A673 (cell line): ENCODE measurements around the gene HSP90AB1. TPM values are rescaled to one million over a fixed set of nuclear protein-coding genes. Genes with fewer than 3 reads are reported as not detected.

Source experiments
- BruUV-seq: library from RNA; stranded (reverse); fragments of 400-500 nt; replicated peaks from 2 replicates; lab custom pipeline; 2021; lab: Mats Ljungman, UMichigan
- CTCF ChIA-PET: fragments of 300-600 bp; sonication (Branson Sonifier 250); formaldehyde crosslinking; loops from one replicate; lab custom pipeline; 2022; ENCODE audit warnings: antibody characterized with exemption; lab: Charles Lee
- POLR2A ChIA-PET: fragments of 300-600 bp; sonication (Branson Sonifier 250); formaldehyde crosslinking; loops from one replicate; lab custom pipeline; 2022; ENCODE audit warnings: antibody characterized with exemption; ENCODE audit not compliant: low non-redundant PET; lab: Charles Lee
- DNase-seq: peaks from one replicate; pipeline ENCODE4 v3.0.0-alpha.2; 2015; ENCODE audit warnings: low spot score
- H3K27ac ChIP-seq: fragments of 200-600 bp; sonication (generic); 2 replicates; pipeline ENCODE4 v1.5.1; 2016; ENCODE audit warnings: mixed run types, low read depth, mild to moderate bottlenecking, mixed read lengths, antibody characterized with exemption, low read length; ENCODE audit not compliant: poor library complexity, severe bottlenecking
- H3K27me3 ChIP-seq: fragments of 200-600 bp; sonication (generic); replicated peaks from 2 replicates; pipeline ENCODE4 v1.6.1; 2017; ENCODE audit warnings: mixed run types, low read depth, mild to moderate bottlenecking, mixed read lengths, antibody characterized with exemption, low read length; ENCODE audit not compliant: insufficient read depth, poor library complexity
- H3K36me3 ChIP-seq: fragments of 200-600 bp; sonication (generic); 2 replicates; pipeline ENCODE4 v1.6.1; 2016; ENCODE audit warnings: mixed run types, mild to moderate bottlenecking, mixed read lengths, antibody characterized with exemption, low read length; ENCODE audit not compliant: insufficient read depth, poor library complexity, severe bottlenecking
- H3K4me1 ChIP-seq: fragments of 200-600 bp; sonication (generic); 2 replicates; pipeline ENCODE4 v1.6.1; 2017; ENCODE audit warnings: mixed run types, mild to moderate bottlenecking, mixed read lengths, antibody characterized with exemption, low read length; ENCODE audit not compliant: insufficient read depth, poor library complexity, severe bottlenecking
- H3K4me3 ChIP-seq: fragments of 200-600 bp; sonication (generic); 2 replicates; pipeline ENCODE4 v1.5.1; 2016; ENCODE audit warnings: low read depth, mixed run types, mild to moderate bottlenecking, mixed read lengths, low read length; ENCODE audit not compliant: poor library complexity, severe bottlenecking
- H3K9me3 ChIP-seq: fragments of 200-600 bp; sonication (generic); 2 replicates; pipeline ENCODE4 v1.6.1; 2016; ENCODE audit warnings: mixed run types, low read depth, mild to moderate bottlenecking, mixed read lengths, antibody characterized with exemption, low read length; ENCODE audit not compliant: poor library complexity, severe bottlenecking
- CTCF ChIP-seq: fragments of 300-800, 200-600 bp; sonication (generic); conservative IDR thresholded peaks from 2 replicates; pipeline ENCODE4 v1.5.1; 2017; ENCODE audit warnings: low read depth, mild to moderate bottlenecking, antibody characterized with exemption, low read length, moderate library complexity, mixed read lengths
- EZH2 ChIP-seq: fragments of 200-600 bp; sonication (generic); IDR thresholded peaks from 2 replicates; pipeline ENCODE4 v1.6.1; 2017; ENCODE audit warnings: borderline replicate concordance, low read depth, mild to moderate bottlenecking, mixed read lengths, antibody characterized with exemption, low read length; ENCODE audit not compliant: poor library complexity, severe bottlenecking
- intact Hi-C: fragments of 100-400 bp; cut with micrococcal nuclease; formaldehyde crosslinking; loops from one replicate; pipeline ENCODE4 v1.10.0; 2022; ENCODE audit not compliant: unreplicated experiment
- total RNA-seq: library from RNA; stranded (reverse); gene quantifications from 2 replicates; pipeline ENCODE4 v1.2.3, GENCODE V29; 2021

HSP90AB1 gene
- total RNA-seq, 1 experiment from 2014 or later, result 1,581 TPM

- POLR2A ChIA-PET, result interaction anchor here (0.6 kb wide), 1 partner anchor 45 kb away, joined by 3 read pairs; no protein-coding TSS in a partner anchor
- DNase-seq, result no peak
- Histone ChIP-seq H3K36me3 (no peaks in the 10 kb centered on the region), H3K27ac (no peak overlapping the region), H3K4me3 (no peak overlapping the region), H3K27me3 (no peaks in the 10 kb centered on the region), H3K4me1 (no peaks in the 10 kb centered on the region), H3K9me3 (no peaks in the 10 kb centered on the region)
- TF ChIP-seq CTCF (no peak), EZH2 (no peak)
- BruUV-seq, result no TSS peak
- intact Hi-C loops, result no loop called here
- CTCF ChIA-PET, result no interaction called here
Measured at GRCh38 chr6:44201200-44201599, 45.7 kb upstream of the HSP90AB1 start.

GRCh38 chr6:44201638-44202303 is 45.1 kb upstream of the HSP90AB1 start:
- Histone ChIP-seq H3K9me3 (no peaks in the 10 kb centered on the region), H3K27me3 (no peaks in the 10 kb centered on the region), H3K36me3 (no peaks in the 10 kb centered on the region), H3K4me3 (no peak overlapping the region), H3K27ac (no peak overlapping the region), H3K4me1 (no peaks in the 10 kb centered on the region)
- CTCF ChIA-PET, result no interaction called here
- POLR2A ChIA-PET, result no interaction called here
- DNase-seq, result no peak
- no peak for TF ChIP-seq CTCF
- no peak for TF ChIP-seq EZH2
- no TSS peak for BruUV-seq
- intact Hi-C loops, result no loop called here

GRCh38 chr6:44202332-44202971 is 44.4 kb upstream of the HSP90AB1 start:
- BruUV-seq, result no TSS peak
- intact Hi-C loops, result no loop called here
- no peak for DNase-seq
- TF ChIP-seq EZH2 (no peak), CTCF (no peak)
- H3K27me3 ChIP-seq, result no peaks in the 10 kb centered on the region
- no peaks in the 10 kb centered on the region for H3K9me3 ChIP-seq
- CTCF ChIA-PET, result no interaction called here
- H3K27ac ChIP-seq, result no peak overlapping the region
- H3K4me1 ChIP-seq, result no peaks in the 10 kb centered on the region
- POLR2A ChIA-PET, result no interaction called here
- no peaks in the 10 kb centered on the region for H3K36me3 ChIP-seq
- no peak overlapping the region for H3K4me3 ChIP-seq
